ENCODE measurements around the gene CAPN15.

DNA sequence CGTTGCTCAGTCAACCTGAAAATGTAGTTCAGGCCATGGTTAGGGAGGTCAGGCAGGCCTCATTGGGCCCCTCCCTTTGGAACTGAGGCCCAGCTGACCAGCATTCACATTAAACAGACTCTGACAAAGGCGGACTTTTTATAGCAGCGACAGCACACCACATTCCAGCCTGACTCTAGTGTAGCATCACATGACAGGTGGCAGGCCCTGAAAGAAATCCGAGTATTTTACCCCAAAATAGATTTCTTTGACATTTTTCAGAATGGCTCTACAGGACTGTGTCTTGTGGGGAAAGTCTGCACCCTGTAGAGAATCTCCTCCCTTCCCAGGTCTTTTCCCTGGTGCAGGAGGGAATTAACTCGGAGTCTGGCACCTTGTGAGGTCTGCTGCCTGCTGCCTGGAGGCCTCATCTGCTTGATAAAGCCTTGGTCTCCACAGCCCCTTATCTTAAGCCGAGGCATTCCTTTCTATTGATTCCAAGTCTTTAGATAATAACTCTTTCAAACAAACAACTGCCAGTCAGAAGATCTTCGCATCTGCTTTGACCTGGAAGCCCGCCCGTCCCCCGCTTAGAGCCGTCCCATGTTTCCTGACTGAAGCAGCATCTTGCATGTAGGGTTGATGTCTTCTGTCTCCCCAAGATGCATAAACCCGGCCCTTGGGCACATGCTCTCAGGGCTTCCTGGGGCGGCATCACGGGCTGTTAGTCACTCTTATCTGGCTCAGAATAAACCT is 44.0 kb upstream of the CAPN15 start:
- TF ChIP-seq, protein P1, sequence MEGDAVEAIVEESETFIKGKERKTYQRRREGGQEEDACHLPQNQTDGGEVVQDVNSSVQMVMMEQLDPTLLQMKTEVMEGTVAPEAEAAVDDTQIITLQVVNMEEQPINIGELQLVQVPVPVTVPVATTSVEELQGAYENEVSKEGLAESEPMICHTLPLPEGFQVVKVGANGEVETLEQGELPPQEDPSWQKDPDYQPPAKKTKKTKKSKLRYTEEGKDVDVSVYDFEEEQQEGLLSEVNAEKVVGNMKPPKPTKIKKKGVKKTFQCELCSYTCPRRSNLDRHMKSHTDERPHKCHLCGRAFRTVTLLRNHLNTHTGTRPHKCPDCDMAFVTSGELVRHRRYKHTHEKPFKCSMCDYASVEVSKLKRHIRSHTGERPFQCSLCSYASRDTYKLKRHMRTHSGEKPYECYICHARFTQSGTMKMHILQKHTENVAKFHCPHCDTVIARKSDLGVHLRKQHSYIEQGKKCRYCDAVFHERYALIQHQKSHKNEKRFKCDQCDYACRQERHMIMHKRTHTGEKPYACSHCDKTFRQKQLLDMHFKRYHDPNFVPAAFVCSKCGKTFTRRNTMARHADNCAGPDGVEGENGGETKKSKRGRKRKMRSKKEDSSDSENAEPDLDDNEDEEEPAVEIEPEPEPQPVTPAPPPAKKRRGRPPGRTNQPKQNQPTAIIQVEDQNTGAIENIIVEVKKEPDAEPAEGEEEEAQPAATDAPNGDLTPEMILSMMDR (IDR thresholded peaks at IDR 0.05 in 4 of 5, conservative IDR thresholded peaks at IDR 0.05 in 1 of 5) = no peak
- TF ChIP-seq POLR2A (IDR thresholded peaks at IDR 0.05) = no peak
